ENCODE results near the gene ZNF787.

ZNF787 gene

DNA sequence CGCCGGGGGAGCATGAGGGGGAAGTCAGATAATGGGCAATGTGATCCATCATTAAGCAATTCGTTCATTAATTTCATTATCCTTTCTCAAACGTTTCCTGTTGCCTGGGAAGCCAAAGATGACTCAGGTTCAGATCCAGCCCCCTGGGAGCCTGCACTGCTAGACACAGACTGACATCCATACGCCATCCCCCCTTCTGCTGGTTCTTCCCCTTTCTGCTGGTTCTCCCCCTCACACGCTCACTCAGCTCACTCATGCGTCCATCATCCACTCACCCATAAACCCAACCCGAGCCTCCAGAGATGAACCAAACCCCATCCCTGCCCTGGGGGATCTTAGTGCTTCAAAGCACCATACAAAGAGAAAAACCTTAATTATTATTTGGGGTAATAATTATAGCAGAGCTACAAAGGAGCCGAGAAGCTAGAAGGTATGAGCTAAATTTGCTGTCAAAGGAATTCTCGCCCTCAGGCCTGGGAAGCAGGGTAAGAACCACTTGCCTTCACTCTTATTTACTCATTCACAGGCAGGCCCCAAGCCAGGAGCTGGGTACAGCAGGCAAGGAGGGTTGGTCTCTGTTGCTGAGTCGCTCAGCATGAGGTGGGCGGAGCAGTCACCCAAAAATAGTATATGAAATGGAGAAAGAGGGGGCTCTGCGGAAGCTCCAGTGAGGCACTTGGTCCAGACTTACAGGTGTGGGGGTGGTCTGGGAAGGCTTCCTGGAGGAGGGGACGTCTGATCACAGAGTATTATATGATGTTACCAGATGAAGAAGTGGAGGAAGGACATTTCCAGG is 13.0 kb upstream of the ZNF787 start:
- H3K4me3 ChIP-seq (ENCODE audit: low read depth, low read length) = no peak overlapping the region; the same call in 1 of the 2 replicates
- TF ChIP-seq CTCF (IDR thresholded peaks at IDR 0.05; ENCODE audit: low read depth, low read length, missing control alignments) = no peak
- no peak for DNase-seq (ENCODE audit: low read depth)

GRCh38 chr19:56132316-56132822 is 11.3 kb upstream of the ZNF787 start:
- no peak for TF ChIP-seq CTCF (IDR thresholded peaks at IDR 0.05; ENCODE audit: low read depth, low read length, missing control alignments)
- no peak overlapping the region for H3K4me3 ChIP-seq (ENCODE audit: low read depth, low read length)
- no peak for DNase-seq (ENCODE audit: low read depth)

- no peak for DNase-seq (ENCODE audit: low read depth)
- H3K4me3 ChIP-seq (ENCODE audit: low read depth, low read length) = no peak overlapping the region
- no peak for TF ChIP-seq CTCF (IDR thresholded peaks at IDR 0.05; ENCODE audit: low read depth, low read length, missing control alignments)
Observed at GRCh38 chr19:56131651-56132050, 10.6 kb upstream of the ZNF787 start.

DNA sequence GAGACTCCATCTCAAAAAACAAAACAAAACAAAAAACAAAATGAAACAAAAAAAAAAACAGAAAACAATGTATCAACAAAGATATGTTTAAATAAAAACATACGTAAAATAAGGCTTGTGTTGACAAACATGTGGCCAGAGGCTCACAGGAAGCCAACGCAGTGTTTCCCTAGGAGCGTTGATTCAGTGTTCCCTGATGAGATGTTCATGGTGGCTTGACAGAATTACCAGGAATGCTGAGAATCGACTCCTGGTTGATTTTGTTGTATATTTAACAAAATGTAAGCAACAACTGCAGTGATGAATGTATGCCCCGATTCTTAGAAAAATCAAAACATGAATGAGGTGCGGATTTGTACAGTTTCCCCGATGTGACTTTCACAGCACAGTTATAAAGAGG is 8.9 kb upstream of the ZNF787 start:
- TF ChIP-seq CTCF (IDR thresholded peaks at IDR 0.05; ENCODE audit: low read depth, low read length, missing control alignments) = no peak
- no peak overlapping the region for H3K4me3 ChIP-seq (ENCODE audit: low read depth, low read length)
- DNase-seq (ENCODE audit: low read depth) = no peak

DNA sequence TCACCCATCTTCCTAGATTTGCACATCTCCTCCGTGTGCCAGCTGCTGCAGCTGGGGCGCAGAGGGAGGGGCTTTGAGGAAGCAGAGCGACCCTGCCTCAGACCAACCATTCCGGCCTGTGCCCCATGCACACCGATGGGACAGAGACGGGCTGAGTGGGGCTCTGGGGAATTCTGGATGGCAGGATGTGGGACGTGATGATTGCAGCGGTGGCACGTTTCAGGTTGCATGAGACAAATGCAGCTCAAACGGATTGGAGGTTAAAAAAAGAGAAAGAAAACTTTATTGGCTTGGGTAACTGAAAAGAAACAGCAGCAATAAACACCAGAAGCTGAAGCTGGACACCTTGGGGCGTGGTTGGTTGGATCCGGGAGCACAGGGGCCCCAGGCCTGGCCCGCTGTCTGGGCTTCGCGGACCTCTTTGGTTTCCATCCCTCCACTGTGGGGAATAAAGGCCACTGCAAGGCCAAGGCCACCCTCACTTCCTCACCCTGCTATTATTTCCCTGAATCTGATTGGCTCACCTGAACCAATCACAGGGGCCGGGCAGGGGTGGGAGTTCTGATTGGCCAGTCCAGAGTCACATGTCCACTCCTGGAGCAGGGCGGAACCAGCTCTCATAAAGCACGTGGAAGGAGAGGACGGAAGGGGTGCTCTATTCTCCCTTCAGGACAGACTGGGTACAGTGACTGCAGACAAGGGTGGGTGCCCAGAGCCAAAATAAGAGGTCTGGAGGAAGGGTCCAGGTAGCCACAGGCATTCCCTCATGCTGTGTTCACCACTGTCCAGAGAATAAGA is 6.1 kb upstream of the ZNF787 start:
- no peak for TF ChIP-seq CTCF (IDR thresholded peaks at IDR 0.05; ENCODE audit: low read depth, low read length, missing control alignments)
- DNase-seq (ENCODE audit: low read depth) = no peak
- no peak overlapping the region for H3K4me3 ChIP-seq (ENCODE audit: low read depth, low read length)

DNA sequence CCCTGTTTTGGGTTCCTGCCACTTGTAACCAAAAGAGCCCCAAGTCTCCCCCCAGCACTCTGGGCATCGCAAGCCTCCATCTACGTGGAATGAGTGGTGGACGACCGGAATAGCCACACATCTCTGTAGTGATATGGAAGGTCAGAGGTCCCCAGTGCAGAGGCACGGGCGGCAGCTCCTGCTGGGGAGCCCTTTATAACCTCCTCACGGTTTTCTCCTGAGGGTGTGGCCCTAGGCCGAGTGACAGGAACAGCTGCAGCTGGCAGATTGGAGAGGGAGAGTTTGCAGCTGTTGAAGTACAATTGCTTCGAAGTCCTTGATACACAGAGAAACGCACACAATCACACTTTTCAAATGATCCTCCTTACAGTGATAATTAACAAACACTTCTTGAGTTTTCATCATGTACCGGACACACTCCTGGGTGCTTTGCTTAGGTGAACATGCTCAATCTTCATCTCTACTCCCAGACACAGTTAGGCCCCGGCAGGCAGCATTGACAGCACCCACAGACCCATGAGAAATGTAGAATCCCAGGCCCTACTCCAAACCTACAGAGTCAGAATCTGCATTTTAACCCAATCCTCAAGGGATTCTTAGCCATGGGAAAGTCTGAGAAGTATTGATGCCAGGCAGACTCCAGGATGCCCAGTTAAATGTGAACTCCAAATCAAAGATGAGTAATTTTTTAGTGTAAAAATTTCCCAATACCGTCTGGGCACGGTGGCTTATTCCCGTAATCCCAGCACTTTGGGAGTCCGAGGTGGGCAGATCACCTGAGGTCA is 4.9 kb upstream of the ZNF787 start:
- H3K4me3 ChIP-seq (ENCODE audit: low read depth, low read length) = no peak overlapping the region
- no peak for TF ChIP-seq CTCF (IDR thresholded peaks at IDR 0.05; ENCODE audit: low read depth, low read length, missing control alignments)
- no peak for DNase-seq (ENCODE audit: low read depth)

Measured in GM12864 (cell line).